OCI-LY7 (cell line): ENCODE measurements around the gene BCL7A. TPM values are rescaled to one million over a fixed set of nuclear protein-coding genes. Genes with fewer than 3 reads are reported as not detected.
A peak's percentile ranks its signal among the peaks of the same experiment; 100 is the strongest.

Experiments used
- BruUV-seq: library from RNA; stranded (reverse); fragments of 400-500 nt; replicated peaks from 2 replicates; lab custom pipeline; 2021; lab: Mats Ljungman, UMichigan
- CTCF ChIA-PET: fragments of 300-600 bp; sonication (Branson Sonifier 250); formaldehyde crosslinking; loops from one replicate; lab custom pipeline; 2022; ENCODE audit warnings: antibody characterized with exemption; ENCODE audit not compliant: unreplicated experiment; lab: Charles Lee
- POLR2A ChIA-PET: fragments of 300-600 bp; sonication (Branson Sonifier 250); formaldehyde crosslinking; loops from one replicate; lab custom pipeline; 2022; ENCODE audit warnings: antibody characterized with exemption; lab: Charles Lee
- DNase-seq: peaks from one replicate; pipeline ENCODE4 v3.0.0-alpha.2; 2015; ENCODE audit warnings: low spot score
- H2AFZ ChIP-seq: fragments of 200-600 bp; sonication (generic), shearing (Covaris generic); 2 replicates; pipeline ENCODE4 v1.6.1; 2014; ENCODE audit warnings: mild to moderate bottlenecking, antibody characterized with exemption, low read length, moderate library complexity
- H3K27ac ChIP-seq: fragments of 200-600 bp; sonication (generic); 2 replicates; pipeline ENCODE4 v1.5.1; 2014; ENCODE audit warnings: mixed run types, low read depth, mild to moderate bottlenecking, moderate library complexity, low read length, inconsistent platforms; ENCODE audit not compliant: poor library complexity, severe bottlenecking
- H3K36me3 ChIP-seq: fragments of 200-600 bp; sonication (generic); 2 replicates; pipeline ENCODE4 v1.6.1; 2014; ENCODE audit warnings: mild to moderate bottlenecking, antibody characterized with exemption, low read length, moderate library complexity, mixed read lengths; ENCODE audit not compliant: insufficient read depth
- H3K4me1 ChIP-seq: fragments of 200-600 bp; sonication (generic); 2 replicates; pipeline ENCODE4 v1.5.1; 2014; ENCODE audit warnings: mild to moderate bottlenecking, low read length; ENCODE audit not compliant: insufficient read depth, poor library complexity, severe bottlenecking
- H3K4me2 ChIP-seq: fragments of 200-600 bp; sonication (generic); 2 replicates; pipeline ENCODE4 v1.6.1; 2014; ENCODE audit warnings: mild to moderate bottlenecking, low read length
- H3K4me3 ChIP-seq: fragments of 200-600 bp; sonication (generic); 2 replicates; pipeline ENCODE4 v1.5.1; 2014; ENCODE audit warnings: mild to moderate bottlenecking, low read depth, low read length; ENCODE audit not compliant: poor library complexity, severe bottlenecking
- H3K79me2 ChIP-seq: fragments of 200-600 bp; sonication (generic); 2 replicates; pipeline ENCODE4 v1.6.1; 2016; ENCODE audit warnings: low read depth, mild to moderate bottlenecking, low read length, moderate library complexity, mixed read lengths; ENCODE audit not compliant: insufficient read depth
- H3K9me2 ChIP-seq: fragments of 200-600 bp; sonication (generic); 2 replicates; pipeline ENCODE4 v1.6.1; 2016; ENCODE audit warnings: mild to moderate bottlenecking, low read length, mixed read lengths; ENCODE audit not compliant: insufficient read depth
- H3K9me3 ChIP-seq: fragments of 200-600 bp; sonication (generic); 2 replicates; pipeline ENCODE4 v1.6.1; 2014; ENCODE audit warnings: mild to moderate bottlenecking, mixed run types, low read length, mixed read lengths
- H4K20me1 ChIP-seq: fragments of 200-600 bp; sonication (generic); 2 replicates; pipeline ENCODE4 v1.6.1; 2014; ENCODE audit warnings: mild to moderate bottlenecking, antibody characterized with exemption, low read length, moderate library complexity, mixed read lengths; ENCODE audit not compliant: insufficient read depth
- EZH2phosphoT487 ChIP-seq: fragments of 200-600 bp; sonication (generic); IDR thresholded peaks from 2 replicates; pipeline ENCODE4 v1.6.1; 2018; ENCODE audit warnings: low read depth, borderline replicate concordance, mild to moderate bottlenecking, mixed run types, antibody characterized with exemption, low read length, moderate library complexity, mixed read lengths
- intact Hi-C: fragments of 100-400 bp; cut with micrococcal nuclease; formaldehyde crosslinking; loops from one replicate; pipeline ENCODE4 v1.10.0; 2022; ENCODE audit not compliant: unreplicated experiment
- total RNA-seq, 2 experiments: library from RNA; depleted of rRNA in 1 of 2; stranded (reverse); fragments of >200 nt in 1 of 2; shearing (Covaris generic) in 1 of 2; gene quantifications; 2 replicates each; pipeline ENCODE4 v1.2.3, GENCODE V29; 2014 to 2022
- TF ChIP-seq, protein P1 (sequence below): fragments of 200-600 bp; sonication (generic); conservative IDR thresholded peaks from 2 replicates; pipeline ENCODE4 v1.5.1; 2014; ENCODE audit warnings: mild to moderate bottlenecking, antibody characterized with exemption, low read length, moderate library complexity, mixed read lengths

The BCL7A gene
- total RNA-seq, 2 experiments from 2014 or later: 76.2 to 84.7 TPM

- H3K9me3 ChIP-seq: no peaks in the 10 kb centered on the region
- no peak for TF ChIP-seq EZH2phosphoT487
- TF ChIP-seq, protein P1, sequence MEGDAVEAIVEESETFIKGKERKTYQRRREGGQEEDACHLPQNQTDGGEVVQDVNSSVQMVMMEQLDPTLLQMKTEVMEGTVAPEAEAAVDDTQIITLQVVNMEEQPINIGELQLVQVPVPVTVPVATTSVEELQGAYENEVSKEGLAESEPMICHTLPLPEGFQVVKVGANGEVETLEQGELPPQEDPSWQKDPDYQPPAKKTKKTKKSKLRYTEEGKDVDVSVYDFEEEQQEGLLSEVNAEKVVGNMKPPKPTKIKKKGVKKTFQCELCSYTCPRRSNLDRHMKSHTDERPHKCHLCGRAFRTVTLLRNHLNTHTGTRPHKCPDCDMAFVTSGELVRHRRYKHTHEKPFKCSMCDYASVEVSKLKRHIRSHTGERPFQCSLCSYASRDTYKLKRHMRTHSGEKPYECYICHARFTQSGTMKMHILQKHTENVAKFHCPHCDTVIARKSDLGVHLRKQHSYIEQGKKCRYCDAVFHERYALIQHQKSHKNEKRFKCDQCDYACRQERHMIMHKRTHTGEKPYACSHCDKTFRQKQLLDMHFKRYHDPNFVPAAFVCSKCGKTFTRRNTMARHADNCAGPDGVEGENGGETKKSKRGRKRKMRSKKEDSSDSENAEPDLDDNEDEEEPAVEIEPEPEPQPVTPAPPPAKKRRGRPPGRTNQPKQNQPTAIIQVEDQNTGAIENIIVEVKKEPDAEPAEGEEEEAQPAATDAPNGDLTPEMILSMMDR: no peak
- peak overlapping the region; percentile 65 for H3K4me2 ChIP-seq
- H3K9me2 ChIP-seq: no peaks in the 10 kb centered on the region
- intact Hi-C loops: no loop called here
- no peak overlapping the region for H2AFZ ChIP-seq
- H3K4me3 ChIP-seq: peak overlapping the region; percentile 33
- peaks cover 91% of the 10 kb centered on the region for H3K79me2 ChIP-seq
- peak; percentile 79 for DNase-seq
- POLR2A ChIA-PET: interaction anchor here (0.7 to 1.6 kb wide), 2 partner anchors 21 to 26 kb away, joined by 3 to 4 read pairs; no protein-coding TSS in a partner anchor
- H3K27ac ChIP-seq: peak overlapping the region; percentile 94
- peaks cover 82% of the 10 kb centered on the region for H3K36me3 ChIP-seq
- peaks cover 54% of the 10 kb centered on the region for H3K4me1 ChIP-seq
- TSS peak; percentile 34 for BruUV-seq
- no peaks in the 10 kb centered on the region for H4K20me1 ChIP-seq
- CTCF ChIA-PET: interaction anchor here (1.1 kb wide), 1 partner anchor 116 kb away, joined by 3 read pairs; no protein-coding TSS in a partner anchor
Observed at GRCh38 chr12:122032580-122032979, 10.9 kb downstream of the BCL7A start.

- intact Hi-C loops: no loop called here
- Histone ChIP-seq H3K27ac (no peak overlapping the region), H3K9me3 (no peaks in the 10 kb centered on the region), H2AFZ (no peak overlapping the region), H3K9me2 (no peaks in the 10 kb centered on the region), H4K20me1 (no peaks in the 10 kb centered on the region), H3K79me2 (peaks cover 67% of the 10 kb centered on the region), H3K4me3 (no peak overlapping the region), H3K36me3 (peaks cover 95% of the 10 kb centered on the region), H3K4me2 (no peak overlapping the region), H3K4me1 (peaks cover 27% of the 10 kb centered on the region)
- no peak for DNase-seq
- no peak for TF ChIP-seq EZH2phosphoT487
- TF ChIP-seq, protein P1: no peak
- POLR2A ChIA-PET: no interaction called here
- CTCF ChIA-PET: no interaction called here
- no TSS peak for BruUV-seq
Observed at GRCh38 chr12:122035292-122035691, 13.6 kb downstream of the BCL7A start.

GRCh38 chr12:122036153-122036552 lies 14.5 kb downstream of the BCL7A start:
- Histone ChIP-seq H3K27ac (no peak overlapping the region), H3K4me1 (peaks cover 20% of the 10 kb centered on the region), H3K9me2 (no peaks in the 10 kb centered on the region), H3K36me3 (peaks cover 95% of the 10 kb centered on the region), H3K4me3 (no peak overlapping the region), H3K79me2 (peaks cover 59% of the 10 kb centered on the region), H4K20me1 (no peaks in the 10 kb centered on the region), H2AFZ (no peak overlapping the region), H3K4me2 (no peak overlapping the region), H3K9me3 (no peaks in the 10 kb centered on the region)
- TSS peak; percentile 25 for BruUV-seq
- ChIA-PET CTCF (no interaction called here), POLR2A (no interaction called here)
- DNase-seq: no peak
- intact Hi-C loops: no loop called here
- TF ChIP-seq, protein P1: no peak
- no peak for TF ChIP-seq EZH2phosphoT487
